ENCODE measurements around the gene CXCR6. TPM values are rescaled to one million over a fixed set of nuclear protein-coding genes. Genes with fewer than 3 reads are reported as not detected.

Gene CXCR6
- total RNA-seq, 1 donor from 2014 or later, result not detected

GRCh38 chr3:45958321-45958791 is 15.1 kb downstream of the CXCR6 start:
- no peaks in the 10 kb centered on the region for H3K4me1 ChIP-seq
- H3K79me2 ChIP-seq (ENCODE audit: low read depth), result no peaks in the 10 kb centered on the region
- no peak for DNase-seq (ENCODE audit: low spot score)
- no peak overlapping the region for H3K4me3 Mint-ChIP-seq
- H3K4me3 ChIP-seq, result no peak overlapping the region
- no peak overlapping the region for H3K4me2 ChIP-seq
- peaks cover 11% of the 10 kb centered on the region for H3K36me3 ChIP-seq
- H3F3A ChIP-seq (ENCODE audit: low read depth), result no peaks in the 10 kb centered on the region
- H4K20me1 ChIP-seq (ENCODE audit: low read depth), result no peaks in the 10 kb centered on the region
- no peak overlapping the region for H3K27ac Mint-ChIP-seq
- no peak overlapping the region for H2AFZ ChIP-seq (replicated peaks)
- H3K27me3 Mint-ChIP-seq (ENCODE audit: insufficient read depth, low read depth), result no peaks in the 10 kb centered on the region
- no peak overlapping the region for H3K9ac ChIP-seq
- no peak overlapping the region for H3K27ac ChIP-seq
- no peak for TF ChIP-seq CTCF (IDR thresholded peaks at IDR 0.05)
- H3K36me3 Mint-ChIP-seq, result peaks cover 28% of the 10 kb centered on the region
- no peaks in the 10 kb centered on the region for H3K4me1 Mint-ChIP-seq
- no peaks in the 10 kb centered on the region for H3K27me3 ChIP-seq
- H3K9me3 Mint-ChIP-seq, result no peaks in the 10 kb centered on the region
- no peaks in the 10 kb centered on the region for H3K9me3 ChIP-seq (ENCODE audit: low read depth)

GRCh38 chr3:45959201-45959600 is 15.9 kb downstream of the CXCR6 start:
- H3K4me2 ChIP-seq, result no peak overlapping the region
- Mint-ChIP-seq H3K27ac (no peak overlapping the region), H3K36me3 (peaks cover 28% of the 10 kb centered on the region), H3K9me3 (no peaks in the 10 kb centered on the region), H3K4me3 (no peak overlapping the region), H3K27me3 (ENCODE audit: insufficient read depth, low read depth) (no peaks in the 10 kb centered on the region), H3K4me1 (no peaks in the 10 kb centered on the region)
- peaks cover 11% of the 10 kb centered on the region for H3K36me3 ChIP-seq
- H3K79me2 ChIP-seq (ENCODE audit: low read depth), result no peaks in the 10 kb centered on the region
- no peak for TF ChIP-seq EZH2 (IDR thresholded peaks at IDR 0.05)
- no peak for TF ChIP-seq CTCF (IDR thresholded peaks at IDR 0.05)
- TF ChIP-seq EZH2phosphoT487 (IDR thresholded peaks at IDR 0.05), result no peak
- H3K9me3 ChIP-seq (ENCODE audit: low read depth), result no peaks in the 10 kb centered on the region
- H3K27ac ChIP-seq, result no peak overlapping the region
- no peak overlapping the region for H2AFZ ChIP-seq (replicated peaks)
- no peaks in the 10 kb centered on the region for H3K27me3 ChIP-seq
- no peaks in the 10 kb centered on the region for H3K4me1 ChIP-seq
- no peak for DNase-seq (ENCODE audit: low spot score)
- H3K4me3 ChIP-seq, result no peak overlapping the region
- H4K20me1 ChIP-seq (ENCODE audit: low read depth), result no peaks in the 10 kb centered on the region
- H3K9ac ChIP-seq, result no peak overlapping the region
- no peaks in the 10 kb centered on the region for H3F3A ChIP-seq (ENCODE audit: low read depth)

- peaks cover 11% of the 10 kb centered on the region for H3K36me3 ChIP-seq
- H3K4me3 ChIP-seq, result no peak overlapping the region
- no peaks in the 10 kb centered on the region for H3K9me3 ChIP-seq (ENCODE audit: low read depth)
- no peak overlapping the region for H3K9ac ChIP-seq
- H3K27ac ChIP-seq, result no peak overlapping the region
- Mint-ChIP-seq H3K36me3 (peaks cover 28% of the 10 kb centered on the region), H3K27ac (no peak overlapping the region), H3K27me3 (ENCODE audit: insufficient read depth, low read depth) (no peaks in the 10 kb centered on the region), H3K4me1 (no peaks in the 10 kb centered on the region), H3K4me3 (no peak overlapping the region), H3K9me3 (no peaks in the 10 kb centered on the region)
- no peaks in the 10 kb centered on the region for H3K4me1 ChIP-seq
- no peaks in the 10 kb centered on the region for H3K79me2 ChIP-seq (ENCODE audit: low read depth)
- no peaks in the 10 kb centered on the region for H3F3A ChIP-seq (ENCODE audit: low read depth)
- no peak overlapping the region for H3K4me2 ChIP-seq
- no peaks in the 10 kb centered on the region for H3K27me3 ChIP-seq
- no peaks in the 10 kb centered on the region for H4K20me1 ChIP-seq (ENCODE audit: low read depth)
- DNase-seq (ENCODE audit: low spot score), result no peak
- TF ChIP-seq EZH2phosphoT487 (IDR thresholded peaks at IDR 0.05), result no peak
- no peak overlapping the region for H2AFZ ChIP-seq (replicated peaks)
Measured at GRCh38 chr3:45960289-45960688, 17.0 kb downstream of the CXCR6 start.

GRCh38 chr3:45962033-45962432 is 18.8 kb downstream of the CXCR6 start:
- Mint-ChIP-seq H3K27ac (no peak overlapping the region), H3K9me3 (no peaks in the 10 kb centered on the region), H3K27me3 (ENCODE audit: insufficient read depth, low read depth) (no peaks in the 10 kb centered on the region), H3K4me1 (no peaks in the 10 kb centered on the region), H3K4me3 (no peak overlapping the region), H3K36me3 (peaks cover 28% of the 10 kb centered on the region)
- no peaks in the 10 kb centered on the region for H3K27me3 ChIP-seq
- H3K9me3 ChIP-seq (ENCODE audit: low read depth), result no peaks in the 10 kb centered on the region
- no peaks in the 10 kb centered on the region for H3K4me1 ChIP-seq
- peaks cover 7% of the 10 kb centered on the region for H3K36me3 ChIP-seq
- no peaks in the 10 kb centered on the region for H4K20me1 ChIP-seq (ENCODE audit: low read depth)
- H3F3A ChIP-seq (ENCODE audit: low read depth), result no peaks in the 10 kb centered on the region
- H3K4me2 ChIP-seq, result no peak overlapping the region
- no peak for DNase-seq (ENCODE audit: low spot score)
- no peak overlapping the region for H3K4me3 ChIP-seq
- no peak overlapping the region for H2AFZ ChIP-seq (replicated peaks)
- no peak overlapping the region for H3K27ac ChIP-seq
- no peaks in the 10 kb centered on the region for H3K79me2 ChIP-seq (ENCODE audit: low read depth)
- H3K9ac ChIP-seq, result no peak overlapping the region
- TF ChIP-seq CTCF (IDR thresholded peaks at IDR 0.05), result no peak
- no peak for TF ChIP-seq EZH2phosphoT487 (IDR thresholded peaks at IDR 0.05)
- TF ChIP-seq EZH2 (IDR thresholded peaks at IDR 0.05), result no peak
